K562 (cell line): Measurements from ENCODE around the gene ASPHD2. TPM values are rescaled to one million over a fixed set of nuclear protein-coding genes. Genes with fewer than 3 reads are reported as not detected.

Source experiments
- ATAC-seq: fragments of 200-7000 bp; cut with Tn5 transposase; 3 replicates; pipeline ENCODE4 v1.9.1; 2020; ENCODE audit warnings: moderate library complexity
- BruUV-seq: library from RNA; stranded (reverse); fragments of 400-500 nt; replicated peaks from 2 replicates; lab custom pipeline; 2021; lab: Mats Ljungman, UMichigan
- CTCF ChIA-PET: fragments of 300-600 bp; formaldehyde crosslinking; extraction: SDS; loops from one replicate; lab custom pipeline; 2021; ENCODE audit warnings: low intra/inter-chr PET ratio; lab: Yijun Ruan, JAX
- POLR2A ChIA-PET: fragments of 300-600, 350-650 bp; sonication (Branson Sonifier 250); formaldehyde crosslinking; extraction: SDS; loops from one replicate; lab custom pipeline; 2021; ENCODE audit warnings: antibody characterized with exemption, inconsistent platforms; lab: Yijun Ruan, JAX
- DNase-seq, 4 experiments: peaks; one replicate each; pipeline versions ENCODE4 v3.0.0 to v3.0.0-alpha.2; 2011 to 2018; ENCODE audit warnings: low spot score in 3 of 4, mixed read lengths in 3 of 4; ENCODE audit errors: extremely low read depth in 1 of 4
- FAIRE-seq: peaks from 2 replicates; lab custom pipeline; 2011; peaks lifted over from hg19 to GRCh38; lab: Jason Lieb, UNC
- H2AFZ ChIP-seq: 2 replicates; pipeline ENCODE4 v1.6.0; 2011; ENCODE audit warnings: low read depth, low read length, control low read depth, inconsistent platforms
- H3K27ac ChIP-seq: fragments of 200-600 bp; 3 replicates; pipeline ENCODE4 v1.8.0; 2011; ENCODE audit warnings: low read depth, mild to moderate bottlenecking, control low read depth, inconsistent platforms, low read length, moderate library complexity, mixed read lengths; ENCODE audit errors: extremely low read depth
- H3K27me3 ChIP-seq, 2 experiments: fragments of 300-600 bp in 1 of 2; 2 replicates in 1 of 2; 3 replicates in 1 of 2; pipeline versions ENCODE4 v1.6.0 to v1.8.0; 2011; ENCODE audit warnings: inconsistent platforms in 2 of 2, low read length in 2 of 2, mild to moderate bottlenecking in 1 of 2, mixed read lengths in 1 of 2, moderate library complexity in 1 of 2; ENCODE audit not compliant: control insufficient read depth in 2 of 2, insufficient read depth in 2 of 2
- H3K36me3 ChIP-seq: fragments of 300-600 bp; 3 replicates; pipeline ENCODE4 v1.8.0; 2011; ENCODE audit warnings: mild to moderate bottlenecking, low read length, inconsistent platforms; ENCODE audit not compliant: control insufficient read depth, insufficient read depth
- H3K4me1 ChIP-seq, 2 experiments: fragments of 200-600 bp in 1 of 2; replicated peaks in 1 of 2; 2 replicates in 1 of 2; 3 replicates in 1 of 2; pipeline versions ENCODE4 v1.5.1 to v1.8.0; 2011; ENCODE audit warnings: inconsistent platforms in 2 of 2, low read length in 2 of 2, mild to moderate bottlenecking in 1 of 2, mixed read lengths in 1 of 2, moderate library complexity in 1 of 2; ENCODE audit not compliant: control insufficient read depth in 2 of 2, insufficient read depth in 2 of 2
- H3K4me2 ChIP-seq: 2 replicates; pipeline ENCODE4 v1.6.1; 2011; ENCODE audit warnings: low read length, control low read depth, inconsistent platforms, mixed read lengths; ENCODE audit not compliant: insufficient read depth
- H3K4me3 ChIP-seq: fragments of 200-600 bp; sonication (generic), shearing (Covaris generic); 2 replicates; pipeline ENCODE4 v1.5.1; 2016; ENCODE audit warnings: control low read depth, inconsistent platforms
- H3K79me2 ChIP-seq: fragments of 200-600 bp; 3 replicates; pipeline ENCODE4 v1.8.0; 2011; ENCODE audit warnings: low read length, inconsistent platforms; ENCODE audit not compliant: control insufficient read depth, insufficient read depth
- H3K9ac ChIP-seq, 2 experiments: 2 replicates each; pipeline versions ENCODE4 v1.6.0 to v1.6.1; 2011; ENCODE audit warnings: low read depth in 2 of 2, low read length in 2 of 2, control low read depth in 1 of 2, inconsistent platforms in 1 of 2, mild to moderate bottlenecking in 1 of 2, mixed read lengths in 1 of 2; ENCODE audit not compliant: insufficient read depth in 1 of 2
- H3K9me1 ChIP-seq: one replicate; pipeline ENCODE4 v1.6.0; 2011; ENCODE audit warnings: inconsistent platforms, mild to moderate bottlenecking, low read length, moderate library complexity; ENCODE audit not compliant: control insufficient read depth, insufficient read depth
- H3K9me3 ChIP-seq: replicated peaks from 2 replicates; pipeline ENCODE4 v1.5.1; 2011; ENCODE audit warnings: low read depth, low read length, inconsistent platforms; ENCODE audit not compliant: control insufficient read depth, insufficient read depth
- H4K20me1 ChIP-seq: replicated peaks from 2 replicates; pipeline ENCODE4 v1.6.1; 2011; ENCODE audit warnings: low read length, inconsistent platforms, mixed read lengths; ENCODE audit not compliant: control insufficient read depth, insufficient read depth
- HDAC2 ChIP-seq: fragments of 450-650 bp; IDR thresholded peaks from 2 replicates; pipeline ENCODE4 v1.6.1; 2016; ENCODE audit warnings: mild to moderate bottlenecking
- KLF1 ChIP-seq: fragments of 450-650 bp; IDR thresholded peaks from 2 replicates; pipeline ENCODE4 v1.6.1; 2016; ENCODE audit warnings: missing genetic modification characterization, missing compliant biosample characterization
- MTF1 ChIP-seq: fragments of 250-450 bp; sonication (Bioruptor Pico); IDR thresholded peaks from 2 replicates; pipeline ENCODE4 v1.9.0; 2021; ENCODE audit warnings: moderate library complexity, mild to moderate bottlenecking, inconsistent platforms, borderline replicate concordance
- PRPF4 ChIP-seq: fragments of 200-400 bp; formaldehyde crosslinking; IDR thresholded peaks from one replicate; pipeline ENCODE4 v1.6.1; 2017; ENCODE audit warnings: low read length, low read depth, mild to moderate bottlenecking; ENCODE audit not compliant: insufficient read depth, poor library complexity, severe bottlenecking
- TAF15 ChIP-seq: fragments of 200-400 bp; formaldehyde crosslinking; IDR thresholded peaks from 2 replicates; pipeline ENCODE4 v1.6.1; 2017; ENCODE audit warnings: mild to moderate bottlenecking, low read depth, low read length, moderate library complexity
- TAF9B ChIP-seq: fragments of 450-650 bp; IDR thresholded peaks from 2 replicates; pipeline ENCODE4 v1.6.1; 2018; ENCODE audit warnings: mild to moderate bottlenecking; ENCODE audit not compliant: partially characterized antibody
- WGBS: fragments of 100-300 bp; shearing (Covaris generic); methylation state at CpG from one replicate; pipeline ENCODE4 v1.1.6; 2016; ENCODE audit warnings: low coverage, mixed read lengths; ENCODE audit not compliant: insufficient coverage; ENCODE audit errors: missing lambda C conversion rate; 5-methylcytosine and 5-hydroxymethylcytosine counted together
- in situ Hi-C: fragments of 300-500 bp; cut with MboI; formaldehyde crosslinking; loops from 4 replicates; pipeline ENCODE4 v1.15.0; 2018; ENCODE audit warnings: inconsistent platforms, mixed read lengths
- intact Hi-C: fragments of 100-400 bp; cut with micrococcal nuclease; formaldehyde crosslinking; loops from 2 replicates; pipeline ENCODE4 v1.14.2; 2022
- polyA plus RNA-seq, 8 experiments: library from polyadenylated mRNA; depleted of rRNA in 4 of 8; stranded (reverse) in 5 of 8; unstranded in 3 of 8; fragments of >200 nt; fragmentation: Nextera tagmentation in 2 of 8; fragmentation: Illumina TruSeq in 1 of 8; extraction: Ambion mirVana in 2 of 8; extraction: Trizol in 1 of 8; gene quantifications; 2 replicates each; pipeline versions ENCODE4 v1.2.1 to v1.2.3, GENCODE V29; 2011 to 2014; ENCODE audit warnings: inconsistent platforms in 1 of 8, missing spikeins in 1 of 8
- total RNA-seq, 7 experiments: library from RNA; depleted of rRNA in 6 of 7; stranded (reverse); fragments of >200 nt in 6 of 7; fragmentation: Illumina TruSeq in 2 of 7; extraction: Trizol in 2 of 7; gene quantifications; 2 replicates each; pipeline versions ENCODE4 v1.2.1 to v1.2.3, GENCODE V29; 2011 to 2021; ENCODE audit warnings: low replicate concordance in 1 of 7
- TF ChIP-seq, protein P1 (sequence below): fragments of 450-650 bp; IDR thresholded peaks from 2 replicates; pipeline ENCODE4 v1.6.1; 2017; ENCODE audit warnings: mild to moderate bottlenecking, moderate library complexity
- TF ChIP-seq, protein P2 (sequence below): fragments of 250-450 bp; sonication (Bioruptor Pico); IDR thresholded peaks from 2 replicates; pipeline ENCODE4 v1.4.0; 2020
- TF ChIP-seq, protein P3 (sequence below): fragments of 450-650 bp; IDR thresholded peaks from 2 replicates; pipeline ENCODE4 v1.6.1; 2016; ENCODE audit warnings: borderline replicate concordance

Gene ASPHD2
- total and polyA plus RNA-seq, 9 of the 15 experiments (the other 6 are each of a cell fraction or from before 2014, with no cell fraction given), result 0.18 to 0.64 (median 0.36) TPM

DNA sequence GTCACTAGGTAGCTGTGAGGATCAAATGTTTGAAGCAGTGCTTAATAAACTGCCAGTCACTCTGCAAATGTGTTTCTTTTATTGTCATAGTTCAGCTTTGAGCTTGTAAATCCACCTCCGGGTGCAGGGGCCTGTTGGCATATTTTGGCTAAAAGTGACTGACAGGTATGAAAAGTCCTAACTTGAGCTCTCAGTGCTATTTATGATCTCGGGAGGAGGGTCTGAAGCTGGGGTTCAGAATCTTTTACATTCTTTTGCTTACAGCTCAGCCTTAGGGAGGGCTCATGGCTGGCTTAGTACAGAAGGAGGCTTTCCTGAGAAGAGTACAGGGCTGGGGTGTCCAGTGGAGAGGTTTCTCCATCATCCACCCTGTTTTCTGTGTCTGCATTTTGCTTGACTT, 1.5 kb downstream of the ASPHD2 start (continued):
- TF ChIP-seq KLF1 (tag) (no peak), HDAC2 (no peak), TAF9B (no peak)
- TF ChIP-seq, protein P1, sequence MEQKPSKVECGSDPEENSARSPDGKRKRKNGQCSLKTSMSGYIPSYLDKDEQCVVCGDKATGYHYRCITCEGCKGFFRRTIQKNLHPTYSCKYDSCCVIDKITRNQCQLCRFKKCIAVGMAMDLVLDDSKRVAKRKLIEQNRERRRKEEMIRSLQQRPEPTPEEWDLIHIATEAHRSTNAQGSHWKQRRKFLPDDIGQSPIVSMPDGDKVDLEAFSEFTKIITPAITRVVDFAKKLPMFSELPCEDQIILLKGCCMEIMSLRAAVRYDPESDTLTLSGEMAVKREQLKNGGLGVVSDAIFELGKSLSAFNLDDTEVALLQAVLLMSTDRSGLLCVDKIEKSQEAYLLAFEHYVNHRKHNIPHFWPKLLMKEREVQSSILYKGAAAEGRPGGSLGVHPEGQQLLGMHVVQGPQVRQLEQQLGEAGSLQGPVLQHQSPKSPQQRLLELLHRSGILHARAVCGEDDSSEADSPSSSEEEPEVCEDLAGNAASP, result no peak

DNA sequence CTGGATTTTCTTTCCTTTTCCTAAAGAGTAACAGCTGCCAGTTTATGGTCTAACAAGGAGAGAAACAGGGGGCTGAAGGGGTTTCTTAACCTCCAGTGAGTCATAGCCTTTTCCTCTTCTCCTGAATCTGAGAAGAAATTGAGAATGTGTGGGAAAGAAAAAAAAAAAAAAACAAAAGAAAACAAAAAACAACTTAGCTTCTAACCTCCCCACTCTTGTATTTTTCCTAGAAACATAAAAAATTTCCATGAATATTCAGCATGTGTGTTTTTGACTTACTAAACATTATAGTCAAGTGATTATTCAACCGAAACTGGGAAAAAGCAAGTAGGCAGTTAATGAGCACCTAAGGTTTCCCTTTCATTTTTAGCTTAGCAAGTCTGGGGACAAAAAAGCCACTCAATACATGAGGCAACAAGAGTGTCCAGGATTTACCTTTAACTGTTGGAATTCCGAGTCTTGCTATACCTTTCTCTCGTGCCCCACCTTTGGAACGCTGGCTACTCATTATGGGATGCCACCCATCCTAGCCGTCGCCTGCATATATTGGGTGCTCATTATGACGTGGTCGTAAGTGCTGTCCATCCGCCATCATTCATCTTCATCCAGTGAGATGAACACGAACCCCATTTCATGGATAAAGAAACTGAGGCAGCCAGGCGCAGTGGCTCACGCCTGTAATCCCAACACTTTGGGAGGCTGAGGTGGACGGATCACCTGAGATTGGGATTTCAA, 2.4 kb downstream of the ASPHD2 start:
- FAIRE-seq, result no peak
- Histone ChIP-seq H3K9me3 (no peaks in the 10 kb centered on the region), H3K27me3 (peaks cover 2 to 6% of the 10 kb centered on the region in 2 experiments; a peak in 3 of 5 replicates), H3K27ac (no peak overlapping the region), H4K20me1 (no peaks in the 10 kb centered on the region), H3K9me1 (no peaks in the 10 kb centered on the region), H3K4me2 (no peak overlapping the region), H3K36me3 (no peaks in the 10 kb centered on the region), H3K4me1 (peaks cover 0 to 35% of the 10 kb centered on the region in 2 experiments; a peak in 3 of 5 replicates), H3K9ac (no peak overlapping the region), H3K4me3 (no peak overlapping the region), H2AFZ (no peak overlapping the region), H3K79me2 (no peaks in the 10 kb centered on the region)
- WGBS, result 36% methylated on average over 10 of the region's 13 CpGs
- no peak for TF ChIP-seq TAF15
- TF ChIP-seq, protein P2, sequence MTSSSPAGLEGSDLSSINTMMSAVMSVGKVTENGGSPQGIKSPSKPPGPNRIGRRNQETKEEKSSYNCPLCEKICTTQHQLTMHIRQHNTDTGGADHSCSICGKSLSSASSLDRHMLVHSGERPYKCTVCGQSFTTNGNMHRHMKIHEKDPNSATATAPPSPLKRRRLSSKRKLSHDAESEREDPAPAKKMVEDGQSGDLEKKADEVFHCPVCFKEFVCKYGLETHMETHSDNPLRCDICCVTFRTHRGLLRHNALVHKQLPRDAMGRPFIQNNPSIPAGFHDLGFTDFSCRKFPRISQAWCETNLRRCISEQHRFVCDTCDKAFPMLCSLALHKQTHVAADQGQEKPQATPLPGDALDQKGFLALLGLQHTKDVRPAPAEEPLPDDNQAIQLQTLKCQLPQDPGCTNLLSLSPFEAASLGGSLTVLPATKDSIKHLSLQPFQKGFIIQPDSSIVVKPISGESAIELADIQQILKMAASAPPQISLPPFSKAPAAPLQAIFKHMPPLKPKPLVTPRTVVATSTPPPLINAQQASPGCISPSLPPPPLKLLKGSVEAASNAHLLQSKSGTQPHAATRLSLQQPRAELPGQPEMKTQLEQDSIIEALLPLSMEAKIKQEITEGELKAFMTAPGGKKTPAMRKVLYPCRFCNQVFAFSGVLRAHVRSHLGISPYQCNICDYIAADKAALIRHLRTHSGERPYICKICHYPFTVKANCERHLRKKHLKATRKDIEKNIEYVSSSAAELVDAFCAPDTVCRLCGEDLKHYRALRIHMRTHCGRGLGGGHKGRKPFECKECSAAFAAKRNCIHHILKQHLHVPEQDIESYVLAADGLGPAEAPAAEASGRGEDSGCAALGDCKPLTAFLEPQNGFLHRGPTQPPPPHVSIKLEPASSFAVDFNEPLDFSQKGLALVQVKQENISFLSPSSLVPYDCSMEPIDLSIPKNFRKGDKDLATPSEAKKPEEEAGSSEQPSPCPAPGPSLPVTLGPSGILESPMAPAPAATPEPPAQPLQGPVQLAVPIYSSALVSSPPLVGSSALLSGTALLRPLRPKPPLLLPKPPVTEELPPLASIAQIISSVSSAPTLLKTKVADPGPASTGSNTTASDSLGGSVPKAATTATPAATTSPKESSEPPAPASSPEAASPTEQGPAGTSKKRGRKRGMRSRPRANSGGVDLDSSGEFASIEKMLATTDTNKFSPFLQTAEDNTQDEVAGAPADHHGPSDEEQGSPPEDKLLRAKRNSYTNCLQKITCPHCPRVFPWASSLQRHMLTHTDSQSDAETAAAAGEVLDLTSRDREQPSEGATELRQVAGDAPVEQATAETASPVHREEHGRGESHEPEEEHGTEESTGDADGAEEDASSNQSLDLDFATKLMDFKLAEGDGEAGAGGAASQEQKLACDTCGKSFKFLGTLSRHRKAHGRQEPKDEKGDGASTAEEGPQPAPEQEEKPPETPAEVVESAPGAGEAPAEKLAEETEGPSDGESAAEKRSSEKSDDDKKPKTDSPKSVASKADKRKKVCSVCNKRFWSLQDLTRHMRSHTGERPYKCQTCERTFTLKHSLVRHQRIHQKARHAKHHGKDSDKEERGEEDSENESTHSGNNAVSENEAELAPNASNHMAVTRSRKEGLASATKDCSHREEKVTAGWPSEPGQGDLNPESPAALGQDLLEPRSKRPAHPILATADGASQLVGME (CRISPR knock-in tag), result no peak
- TF ChIP-seq, protein P3, sequence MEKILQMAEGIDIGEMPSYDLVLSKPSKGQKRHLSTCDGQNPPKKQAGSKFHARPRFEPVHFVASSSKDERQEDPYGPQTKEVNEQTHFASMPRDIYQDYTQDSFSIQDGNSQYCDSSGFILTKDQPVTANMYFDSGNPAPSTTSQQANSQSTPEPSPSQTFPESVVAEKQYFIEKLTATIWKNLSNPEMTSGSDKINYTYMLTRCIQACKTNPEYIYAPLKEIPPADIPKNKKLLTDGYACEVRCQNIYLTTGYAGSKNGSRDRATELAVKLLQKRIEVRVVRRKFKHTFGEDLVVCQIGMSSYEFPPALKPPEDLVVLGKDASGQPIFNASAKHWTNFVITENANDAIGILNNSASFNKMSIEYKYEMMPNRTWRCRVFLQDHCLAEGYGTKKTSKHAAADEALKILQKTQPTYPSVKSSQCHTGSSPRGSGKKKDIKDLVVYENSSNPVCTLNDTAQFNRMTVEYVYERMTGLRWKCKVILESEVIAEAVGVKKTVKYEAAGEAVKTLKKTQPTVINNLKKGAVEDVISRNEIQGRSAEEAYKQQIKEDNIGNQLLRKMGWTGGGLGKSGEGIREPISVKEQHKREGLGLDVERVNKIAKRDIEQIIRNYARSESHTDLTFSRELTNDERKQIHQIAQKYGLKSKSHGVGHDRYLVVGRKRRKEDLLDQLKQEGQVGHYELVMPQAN, result no peak
- no peak for TF ChIP-seq MTF1
- TF ChIP-seq PRPF4, result no peak
- in situ Hi-C loops, result no loop called here
- ChIA-PET CTCF (no interaction called here), POLR2A (interaction anchor here (0.6 to 1.2 kb wide), 3 partner anchors 17 to 54 kb away, joined by 3 to 5 read pairs (median 4); no protein-coding TSS in a partner anchor)
- no TSS peak for BruUV-seq
- ATAC-seq, result no peak
- DNase-seq, result no peak
- intact Hi-C loops, result no loop called here
